Small intestine (tissue), 7 donors: ENCODE measurements around the gene SLC25A12. TPM values are rescaled to one million over a fixed set of nuclear protein-coding genes. Genes with fewer than 3 reads are reported as not detected.

Source experiments
- DNase-seq, 2 donors: peaks; one replicate each; pipeline versions ENCODE4 v3.0.0 to v3.0.0-alpha.2; 2013
- FAIRE-seq: peaks from 2 replicates; lab custom pipeline; 2012; peaks lifted over from hg19 to GRCh38; lab: Jason Lieb, UNC
- H3K27ac ChIP-seq, 3 donors: one replicate each; pipeline ENCODE4 v1.5.1; 2013; ENCODE audit warnings: low read length in 2 of 3, mild to moderate bottlenecking in 2 of 3, control low read depth in 1 of 3, inconsistent platforms in 1 of 3, low read depth in 1 of 3, moderate library complexity in 1 of 3
- H3K27me3 ChIP-seq, 3 donors: one replicate each; pipeline ENCODE4 v1.6.1; 2013; ENCODE audit warnings: low read length in 3 of 3, inconsistent platforms in 1 of 3; ENCODE audit not compliant: control insufficient read depth in 3 of 3, insufficient read depth in 3 of 3
- H3K36me3 ChIP-seq, 3 donors: one replicate each; pipeline ENCODE4 v1.6.1; 2013; ENCODE audit warnings: low read length in 3 of 3, inconsistent platforms in 1 of 3, low read depth in 1 of 3, mild to moderate bottlenecking in 1 of 3, moderate library complexity in 1 of 3; ENCODE audit not compliant: control insufficient read depth in 3 of 3, insufficient read depth in 2 of 3
- H3K4me1 ChIP-seq, 3 donors: one replicate each; pipeline ENCODE4 v1.6.1; 2013; ENCODE audit warnings: low read length in 2 of 3, inconsistent platforms in 1 of 3, low read depth in 1 of 3, mild to moderate bottlenecking in 1 of 3, moderate library complexity in 1 of 3; ENCODE audit not compliant: control insufficient read depth in 3 of 3, insufficient read depth in 2 of 3
- H3K4me3 ChIP-seq, 3 donors: one replicate each; pipeline ENCODE4 v1.5.1; 2013; ENCODE audit warnings: low read length in 3 of 3, control low read depth in 1 of 3, inconsistent platforms in 1 of 3, low read depth in 1 of 3, mild to moderate bottlenecking in 1 of 3, moderate library complexity in 1 of 3
- H3K9me3 ChIP-seq, 2 donors: one replicate each; pipeline ENCODE4 v1.6.1; 2013; ENCODE audit warnings: low read depth in 1 of 2, low read length in 1 of 2; ENCODE audit not compliant: control insufficient read depth in 2 of 2, insufficient read depth in 1 of 2
- WGBS, 3 donors: extraction: QIAGEN DNeasy Blood & Tissue Kit; methylation state at CpG; one replicate each; pipeline ENCODE4 v1.1.7; 2013; 5-methylcytosine and 5-hydroxymethylcytosine counted together
- polyA plus RNA-seq, 4 donors: library from polyadenylated mRNA; stranded (reverse) in 3 of 4; unstranded in 1 of 4; fragments of 200-250 nt in 3 of 4; fragments of 120-200 nt in 1 of 4; gene quantifications; one replicate each; pipeline versions ENCODE4 v1.2.1 to v1.2.3, GENCODE V29; 2013
- donor health status: healthy with polysubstance abuse.
- donor health status: control.
- donor health status: control.
- donor health status: Bipolar disorder and iron deficiency.
- donor health status: healthy.

Gene SLC25A12
- polyA plus RNA-seq, 4 donors: 2.2 to 6.2 (median 4.4) TPM

- no peak overlapping the region for H3K27ac ChIP-seq
Observed at GRCh38 chr2:171880774-171881173, 13.3 kb downstream of the SLC25A12 start.

GRCh38 chr2:171879865-171880264 is 14.2 kb downstream of the SLC25A12 start:
- Histone ChIP-seq H3K36me3 (no peaks in the 10 kb centered on the region), H3K27me3 (peaks cover 0 to 19% (median 0%) of the 10 kb centered on the region in 3 donors), H3K27ac (no peak overlapping the region), H3K9me3 (peaks cover 0 to 2% of the 10 kb centered on the region in 2 donors), H3K4me1 (no peaks in the 10 kb centered on the region), H3K4me3 (no peak overlapping the region)
- 78 to 89% (median 89%) methylated on average over 1 of the region's 1 CpG for WGBS, 3 donors
- FAIRE-seq (no peak), DNase-seq (no peak)

More at GRCh38 chr2:171880774-171881173, 13.3 kb downstream of the SLC25A12 start:
- DNase-seq (no peak), FAIRE-seq (no peak)
- Histone ChIP-seq H3K9me3 (no peaks in the 10 kb centered on the region), H3K27me3 (peaks cover 0 to 17% (median 0%) of the 10 kb centered on the region in 3 donors), H3K4me3 (no peak overlapping the region), H3K4me1 (no peaks in the 10 kb centered on the region), H3K36me3 (no peaks in the 10 kb centered on the region)
- WGBS, 3 donors: 89 to 97% (median 91%) methylated on average over 3 of the region's 3 CpGs

GRCh38 chr2:171878481-171878993 is 15.5 kb downstream of the SLC25A12 start:
- no peaks in the 10 kb centered on the region for H3K36me3 ChIP-seq
- no peak for FAIRE-seq
- H3K27ac ChIP-seq: no peak overlapping the region
- H3K27me3 ChIP-seq: peaks cover 0 to 16% (median 0%) of the 10 kb centered on the region in 3 donors
- H3K9me3 ChIP-seq: peaks cover 0 to 5% of the 10 kb centered on the region in 2 donors
- H3K4me1 ChIP-seq: no peaks in the 10 kb centered on the region
- no peak overlapping the region for H3K4me3 ChIP-seq
- no peak for DNase-seq
- WGBS, 3 donors: 42 to 67% (median 48%) methylated on average over 2 of the region's 2 CpGs

GRCh38 chr2:171874963-171875362 is 19.1 kb downstream of the SLC25A12 start:
- DNase-seq (no peak), FAIRE-seq (no peak)
- Histone ChIP-seq H3K9me3 (peaks cover 0 to 5% of the 10 kb centered on the region in 2 donors), H3K27ac (no peak overlapping the region), H3K4me1 (no peaks in the 10 kb centered on the region), H3K27me3 (peaks cover 0 to 8% (median 0%) of the 10 kb centered on the region in 3 donors), H3K36me3 (no peaks in the 10 kb centered on the region), H3K4me3 (no peak overlapping the region)
- WGBS, 3 donors: 90 to 93% (median 90%) methylated on average over 12 of the region's 12 CpGs

- Histone ChIP-seq H3K36me3 (no peaks in the 10 kb centered on the region), H3K27ac (no peak overlapping the region), H3K27me3 (peaks cover 0 to 8% (median 0%) of the 10 kb centered on the region in 3 donors), H3K9me3 (peaks cover 0 to 5% of the 10 kb centered on the region in 2 donors), H3K4me3 (no peak overlapping the region), H3K4me1 (no peaks in the 10 kb centered on the region)
- whole genome bisulfite sequencing, 3 donors: 96 to 100% (median 100%) methylated on average over 1 of the region's 1 CpG
- no peak for FAIRE-seq
- no peak for DNase-seq
Observed at GRCh38 chr2:171874517-171874916, 19.5 kb downstream of the SLC25A12 start.

GRCh38 chr2:171864357-171864985 is 29.6 kb downstream of the SLC25A12 start:
- H3K4me1 ChIP-seq: no peaks in the 10 kb centered on the region
- DNase-seq: no peak
- no peaks in the 10 kb centered on the region for H3K27me3 ChIP-seq
- no peaks in the 10 kb centered on the region for H3K36me3 ChIP-seq
- H3K27ac ChIP-seq: no peak overlapping the region
- peaks cover 0 to 4% of the 10 kb centered on the region in 2 donors for H3K9me3 ChIP-seq
- 83 to 94% (median 85%) methylated on average over 5 of the region's 5 CpGs for WGBS, 3 donors
- FAIRE-seq: no peak
- no peak overlapping the region for H3K4me3 ChIP-seq

- Histone ChIP-seq H3K27ac (no peak overlapping the region), H3K4me1 (no peaks in the 10 kb centered on the region), H3K27me3 (no peaks in the 10 kb centered on the region), H3K4me3 (no peak overlapping the region), H3K9me3 (peaks cover 0 to under 1% of the 10 kb centered on the region in 2 donors), H3K36me3 (no peaks in the 10 kb centered on the region)
- FAIRE-seq (no peak), DNase-seq (no peak)
- WGBS, 3 donors: 93 to 99% (median 97%) methylated on average over 3 of the region's 3 CpGs
Observed at GRCh38 chr2:171862501-171862900, 31.5 kb downstream of the SLC25A12 start.

- Histone ChIP-seq H3K4me1 (no peaks in the 10 kb centered on the region), H3K27me3 (no peaks in the 10 kb centered on the region), H3K27ac (no peak overlapping the region), H3K36me3 (no peaks in the 10 kb centered on the region), H3K4me3 (no peak overlapping the region), H3K9me3 (no peaks in the 10 kb centered on the region)
- 72 to 95% (median 95%) methylated on average over 2 of the region's 2 CpGs for WGBS, 3 donors
- no peak for FAIRE-seq
- DNase-seq: no peak
Observed at GRCh38 chr2:171858397-171858958, 35.6 kb downstream of the SLC25A12 start.
